ENCODE measurements around the gene IGSF6. TPM values are rescaled to one million over a fixed set of nuclear protein-coding genes. Genes with fewer than 3 reads are reported as not detected.

IGSF6 gene
- total and polyA plus RNA-seq, 2 of the 8 experiments (the other 6 are each of a cell fraction or from before 2014, with no cell fraction given): not detected

- TF ChIP-seq MAX (IDR thresholded peaks at IDR 0.05): peak; percentile 83
- TF ChIP-seq RFX5 (IDR thresholded peaks at IDR 0.05; ENCODE audit: borderline replicate concordance, low read depth, low read length): no peak
- no peak for TF ChIP-seq POU5F1 (IDR thresholded peaks at IDR 0.05; ENCODE audit: low read depth, low read length)
- TF ChIP-seq KDM1A (IDR thresholded peaks at IDR 0.05; ENCODE audit: borderline replicate concordance, low read length): no peak
- peak; percentile 50 for TF ChIP-seq TAF7 (optimal IDR thresholded peaks at IDR 0.05; ENCODE audit: borderline replicate concordance, low read depth, low read length)
- TF ChIP-seq NANOG (IDR thresholded peaks at IDR 0.05; ENCODE audit: insufficient read depth, low read depth, low read length, poor library complexity, severe bottlenecking): no peak
- no peak for TF ChIP-seq GTF2F1 (IDR thresholded peaks at IDR 0.05; ENCODE audit: borderline replicate concordance, low read depth, low read length)
- TF ChIP-seq TAF1 (IDR thresholded peaks at IDR 0.05; ENCODE audit: low read depth, low read length): peak; percentile 94
- TF ChIP-seq CTBP2 (IDR thresholded peaks at IDR 0.05; ENCODE audit: borderline replicate concordance, insufficient read depth, insufficient read length, low read length): no peak
- TF ChIP-seq HDAC6 (IDR thresholded peaks at IDR 0.05; ENCODE audit: low read depth, low read length): no peak
- TF ChIP-seq CBX8 (IDR thresholded peaks at IDR 0.05; ENCODE audit: borderline replicate concordance, low read depth, low read length): no peak
- 0 out of 2 replicates have a peak, but pooled peaks have one; percentile 7 for TF ChIP-seq JUND (IDR thresholded peaks at IDR 0.05; ENCODE audit: low read length)
- no peak for TF ChIP-seq USF2 (IDR thresholded peaks at IDR 0.05; ENCODE audit: low read length)
- TF ChIP-seq SUZ12 (IDR thresholded peaks at IDR 0.05; ENCODE audit: low read length): no peak
- no peak for TF ChIP-seq RXRA (IDR thresholded peaks at IDR 0.05; ENCODE audit: insufficient read depth, low read depth, low read length)
- no peak for TF ChIP-seq ZNF274 (IDR thresholded peaks at IDR 0.05; ENCODE audit: borderline replicate concordance, extremely low read depth, low read length)
- no peak for TF ChIP-seq FOSL1 (IDR thresholded peaks at IDR 0.05; ENCODE audit: insufficient read depth, low read depth, low read length)
- peak; percentile 4; the same call in 1 of the 2 replicates for TF ChIP-seq TEAD4 (IDR thresholded peaks at IDR 0.05; ENCODE audit: low read depth, low read length)
- TF ChIP-seq RBBP5 (IDR thresholded peaks at IDR 0.05; ENCODE audit: borderline replicate concordance, low read depth, low read length): 0 out of 2 replicates have a peak, but pooled peaks have one; percentile 50
- no peak for TF ChIP-seq NRF1 (IDR thresholded peaks at IDR 0.05; ENCODE audit: low read depth, low read length)
- TF ChIP-seq SRF (IDR thresholded peaks at IDR 0.05; ENCODE audit: low read depth, low read length): peak; percentile 41; the same call in 1 of the 2 replicates
- peak; percentile 67; the same call in 1 of the 2 replicates for TF ChIP-seq YY1 (IDR thresholded peaks at IDR 0.05; ENCODE audit: low read depth, low read length)
Measured at GRCh38 chr16:21599122-21600030, 53.0 kb downstream of the IGSF6 start, which contains the start of gene METTL9 (continued).
